SK-N-MC (cell line): ENCODE results near the gene DPP8.
"Not testable (repeated sequence)": the region's sequence is repeated elsewhere in the genome, so short reads cannot be mapped to it uniquely, and the experiment has no call there.

Experiments used
- EZH2 ChIP-seq: fragments of 200-600 bp; sonication (generic); IDR thresholded peaks from one replicate; pipeline ENCODE4 v1.6.1; 2017; ENCODE audit warnings: antibody characterized with exemption
- FOXP2 ChIP-seq: optimal IDR thresholded peaks from 2 replicates; pipeline ENCODE3; 2011; ENCODE audit warnings: mild to moderate bottlenecking, moderate library complexity; ENCODE audit not compliant: insufficient read depth; ENCODE audit errors: extremely low read length, control extremely low read depth
- POLR2AphosphoS5 ChIP-seq: IDR thresholded peaks from 2 replicates; pipeline ENCODE4 v1.6.1; 2012; ENCODE audit warnings: mild to moderate bottlenecking, low read depth, low read length, borderline replicate concordance

DNA sequence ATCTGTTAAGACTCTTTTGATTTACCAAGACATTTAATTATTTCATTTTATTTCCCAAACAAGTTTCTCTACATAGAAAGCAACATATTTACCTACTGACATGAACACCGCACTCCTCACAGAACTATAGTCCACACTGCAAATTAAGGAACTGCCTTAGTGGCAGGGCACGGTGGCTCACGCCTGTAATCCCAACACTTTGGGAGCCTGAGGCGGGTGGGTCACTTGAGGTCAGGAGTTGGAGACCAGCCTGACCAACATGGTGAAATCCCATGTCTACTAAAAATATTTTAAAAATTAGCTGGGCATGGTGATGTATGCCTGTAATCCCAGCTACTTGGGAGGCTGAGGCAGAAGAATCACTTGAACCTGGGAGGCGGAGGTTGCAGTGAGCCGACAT is 54.4 kb downstream of the DPP8 start:
- TF ChIP-seq EZH2, POLR2AphosphoS5, FOXP2: not testable (repeated sequence)
